AG09309 (cell line): Measurements from ENCODE around the gene DMBT1.

Experiments
- DNase-seq: peaks from one replicate; pipeline ENCODE4 v3.0.0-alpha.2; 2010; ENCODE audit warnings: low read depth
- H3K4me3 ChIP-seq: 2 replicates; pipeline ENCODE4 v1.5.1; 2011; ENCODE audit warnings: mild to moderate bottlenecking, low read depth, low read length, moderate library complexity; ENCODE audit not compliant: control insufficient read depth
- TF ChIP-seq, protein P1 (sequence below): IDR thresholded peaks from 2 replicates; pipeline ENCODE4 v1.5.1; 2011; ENCODE audit warnings: mild to moderate bottlenecking, low read depth, low read length, inconsistent platforms; ENCODE audit not compliant: insufficient read depth, control insufficient read depth; ENCODE audit errors: missing control alignments

The DMBT1 gene

GRCh38 chr10:122531261-122531660, 29.3 kb upstream of the DMBT1 start:
- DNase-seq = no peak
- no peak overlapping the region for H3K4me3 ChIP-seq
- TF ChIP-seq, protein P1, sequence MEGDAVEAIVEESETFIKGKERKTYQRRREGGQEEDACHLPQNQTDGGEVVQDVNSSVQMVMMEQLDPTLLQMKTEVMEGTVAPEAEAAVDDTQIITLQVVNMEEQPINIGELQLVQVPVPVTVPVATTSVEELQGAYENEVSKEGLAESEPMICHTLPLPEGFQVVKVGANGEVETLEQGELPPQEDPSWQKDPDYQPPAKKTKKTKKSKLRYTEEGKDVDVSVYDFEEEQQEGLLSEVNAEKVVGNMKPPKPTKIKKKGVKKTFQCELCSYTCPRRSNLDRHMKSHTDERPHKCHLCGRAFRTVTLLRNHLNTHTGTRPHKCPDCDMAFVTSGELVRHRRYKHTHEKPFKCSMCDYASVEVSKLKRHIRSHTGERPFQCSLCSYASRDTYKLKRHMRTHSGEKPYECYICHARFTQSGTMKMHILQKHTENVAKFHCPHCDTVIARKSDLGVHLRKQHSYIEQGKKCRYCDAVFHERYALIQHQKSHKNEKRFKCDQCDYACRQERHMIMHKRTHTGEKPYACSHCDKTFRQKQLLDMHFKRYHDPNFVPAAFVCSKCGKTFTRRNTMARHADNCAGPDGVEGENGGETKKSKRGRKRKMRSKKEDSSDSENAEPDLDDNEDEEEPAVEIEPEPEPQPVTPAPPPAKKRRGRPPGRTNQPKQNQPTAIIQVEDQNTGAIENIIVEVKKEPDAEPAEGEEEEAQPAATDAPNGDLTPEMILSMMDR = no peak

DNA sequence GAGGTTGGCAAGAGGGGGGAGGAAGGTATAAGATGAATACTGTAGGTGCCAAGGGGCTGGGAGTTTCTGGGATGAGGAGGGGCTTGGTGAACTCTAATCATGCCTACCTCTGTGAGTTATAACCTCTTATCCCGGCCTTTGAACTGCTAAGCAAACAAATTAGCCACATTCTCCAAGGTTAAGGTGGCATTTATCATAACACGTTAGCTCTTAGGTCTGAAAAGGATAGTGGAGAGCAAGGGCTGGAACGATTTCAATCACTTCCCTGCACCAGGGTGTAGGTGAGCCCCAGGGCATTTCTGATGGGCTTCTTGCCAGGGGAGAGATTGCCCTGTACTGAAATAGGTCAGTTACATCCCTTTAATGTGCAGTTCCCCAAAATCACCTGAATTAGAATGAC, 28.6 kb upstream of the DMBT1 start:
- no peak for DNase-seq
- H3K4me3 ChIP-seq = no peak overlapping the region
- TF ChIP-seq, protein P1 = no peak

DNA sequence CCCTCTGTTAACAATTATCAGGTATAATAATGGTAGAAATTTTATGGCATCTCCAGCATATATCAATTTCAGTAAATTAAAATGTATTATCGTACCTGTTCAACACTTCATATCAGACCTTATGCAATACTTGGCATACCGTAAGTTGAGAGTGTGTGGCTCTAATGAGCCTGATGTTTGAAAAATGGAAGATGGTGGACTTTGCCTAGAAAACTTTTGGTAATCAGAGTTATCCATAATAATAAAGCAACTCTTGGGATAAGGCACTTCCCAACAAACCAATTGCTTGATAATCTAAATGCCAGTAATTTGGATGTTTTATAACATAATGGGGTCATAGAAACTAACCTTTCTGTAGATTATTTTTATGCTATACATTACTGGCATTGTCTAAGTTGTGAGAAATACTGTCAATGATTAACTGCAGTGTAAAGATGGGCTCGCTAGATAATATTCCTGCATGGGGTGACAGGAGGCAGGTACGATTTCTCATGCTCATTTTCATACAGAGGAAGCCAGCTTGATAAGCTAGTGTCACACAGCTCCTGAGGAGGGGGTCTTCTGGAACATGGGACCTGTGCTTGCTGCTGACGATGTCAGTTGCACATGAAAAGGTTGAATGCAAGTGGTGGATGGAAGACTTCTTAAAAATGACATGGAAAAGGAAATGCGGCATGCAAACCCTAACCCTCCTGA, 27.8 kb upstream of the DMBT1 start:
- no peak for DNase-seq
- TF ChIP-seq, protein P1 = no peak
- H3K4me3 ChIP-seq = no peak overlapping the region

DNA sequence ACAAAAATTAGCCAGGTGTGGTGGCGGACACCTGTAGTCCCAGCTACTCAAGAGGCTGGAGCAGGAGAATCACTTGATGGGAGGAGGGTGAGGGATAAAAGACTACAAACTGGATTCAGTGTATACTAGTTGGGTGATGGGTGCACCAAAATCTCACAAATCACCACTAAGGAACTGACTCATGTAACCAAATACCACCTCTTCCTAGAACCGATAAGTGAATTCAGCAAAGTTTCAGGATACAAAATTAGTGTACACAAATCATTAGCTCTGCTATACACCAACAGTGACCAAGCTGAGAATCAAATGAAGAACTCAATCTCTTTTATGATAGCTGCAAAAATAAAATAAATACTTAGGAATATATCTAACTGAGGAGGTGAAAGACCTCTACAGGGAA, 23.0 kb upstream of the DMBT1 start:
- no peak for DNase-seq
- H3K4me3 ChIP-seq = no peak overlapping the region
- TF ChIP-seq, protein P1 = no peak

DNA sequence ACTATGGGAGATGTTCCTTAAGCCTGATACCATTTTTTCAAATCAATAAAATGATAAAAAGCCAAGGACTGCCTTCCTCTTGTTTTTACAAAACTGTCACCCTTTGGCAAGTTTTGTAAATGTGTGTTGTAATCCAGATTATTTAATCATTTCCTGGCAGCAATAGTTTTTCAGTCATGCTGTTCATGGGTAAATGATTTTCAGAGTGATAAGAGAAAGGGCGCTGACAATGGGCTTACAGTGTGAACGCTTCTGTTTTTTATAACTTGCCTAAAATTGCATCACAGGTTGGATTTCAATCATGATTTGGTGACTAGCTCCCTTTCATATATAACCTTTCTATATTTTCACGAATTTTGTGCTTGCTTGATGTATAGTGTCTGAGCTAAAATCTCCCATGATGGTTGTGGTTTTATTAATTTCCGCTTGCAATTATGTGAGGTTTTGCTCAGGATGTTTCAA, 19.0 kb upstream of the DMBT1 start:
- H3K4me3 ChIP-seq = no peak overlapping the region
- DNase-seq = no peak
- TF ChIP-seq, protein P1 = no peak

GRCh38 chr10:122543676-122544445, 16.7 kb upstream of the DMBT1 start:
- no peak overlapping the region for H3K4me3 ChIP-seq
- DNase-seq = no peak
- TF ChIP-seq, protein P1 = no peak
